Thyroid gland (tissue), 4 donors: Measurements from ENCODE around the gene FXYD2. TPM values are rescaled to one million over a fixed set of nuclear protein-coding genes. Genes with fewer than 3 reads are reported as not detected.
"Not testable (repeated sequence)": the region's sequence is repeated elsewhere in the genome, so short reads cannot be mapped to it uniquely, and the experiment has no call there.

ENCODE experiments used
- DNase-seq, 2 donors: peaks; one replicate each; pipeline ENCODE4 v3.0.0-alpha.2; 2019
- H3K27ac ChIP-seq, 3 donors: fragments of 200-600 bp; sonication (generic); 1 replicate in 2 of 3; 2 replicates in 1 of 3; pipeline ENCODE4 v1.5.1; 2016 to 2019; ENCODE audit warnings: mild to moderate bottlenecking in 1 of 3, moderate library complexity in 1 of 3
- H3K27me3 ChIP-seq: fragments of 200-600 bp; sonication (generic); one replicate; pipeline ENCODE4 v1.5.1; 2019
- H3K36me3 ChIP-seq, 2 donors: fragments of 200-600 bp; sonication (generic); one replicate each; pipeline ENCODE4 v1.5.1; 2016 to 2019
- H3K4me1 ChIP-seq, 2 donors: fragments of 200-600 bp; sonication (generic); one replicate each; pipeline ENCODE4 v1.5.1; 2017 to 2019
- H3K4me3 ChIP-seq, 3 donors: fragments of 200-600 bp; sonication (generic); replicated peaks in 1 of 3; 1 replicate in 2 of 3; 2 replicates in 1 of 3; pipeline ENCODE4 v1.5.1; 2016; ENCODE audit warnings: mild to moderate bottlenecking in 1 of 3
- H3K9me3 ChIP-seq: fragments of 200-600 bp; sonication (generic); one replicate; pipeline ENCODE4 v1.5.1; 2017
- POLR2A ChIP-seq, 2 donors: fragments of 450-650 bp; IDR thresholded peaks; one replicate each; pipeline ENCODE4 v1.6.1; 2017; ENCODE audit warnings: antibody characterized with exemption in 2 of 2, mild to moderate bottlenecking in 2 of 2, moderate library complexity in 1 of 2
- WGBS, 2 donors: methylation state at CpG; one replicate each; pipeline ENCODE4 v1.1.5; 2017; 5-methylcytosine and 5-hydroxymethylcytosine counted together
- intact Hi-C: fragments of 100-400 bp; cut with DNase I; formaldehyde crosslinking; loops from one replicate; pipeline ENCODE4 v1.15.1; 2023
- total RNA-seq, 4 donors: library from RNA; depleted of rRNA; stranded (reverse); fragments of >200 nt; gene quantifications; one replicate each; pipeline ENCODE4 v1.2.3, GENCODE V29; 2016
- TF ChIP-seq, protein P1 (sequence below), 6 experiments: fragments of 200-600 bp in 3 of 6; fragments of 450-650 bp in 3 of 6; sonication (generic) in 3 of 6; IDR thresholded peaks; one replicate each; pipeline ENCODE4 v1.5.1; 2016 to 2019; ENCODE audit warnings: antibody characterized with exemption in 6 of 6, mild to moderate bottlenecking in 2 of 6, inconsistent platforms in 1 of 6, moderate library complexity in 1 of 6

The FXYD2 gene
- total RNA-seq, 4 donors from 2014 or later: 0.42 to 2.8 (median 1.5) TPM

DNA sequence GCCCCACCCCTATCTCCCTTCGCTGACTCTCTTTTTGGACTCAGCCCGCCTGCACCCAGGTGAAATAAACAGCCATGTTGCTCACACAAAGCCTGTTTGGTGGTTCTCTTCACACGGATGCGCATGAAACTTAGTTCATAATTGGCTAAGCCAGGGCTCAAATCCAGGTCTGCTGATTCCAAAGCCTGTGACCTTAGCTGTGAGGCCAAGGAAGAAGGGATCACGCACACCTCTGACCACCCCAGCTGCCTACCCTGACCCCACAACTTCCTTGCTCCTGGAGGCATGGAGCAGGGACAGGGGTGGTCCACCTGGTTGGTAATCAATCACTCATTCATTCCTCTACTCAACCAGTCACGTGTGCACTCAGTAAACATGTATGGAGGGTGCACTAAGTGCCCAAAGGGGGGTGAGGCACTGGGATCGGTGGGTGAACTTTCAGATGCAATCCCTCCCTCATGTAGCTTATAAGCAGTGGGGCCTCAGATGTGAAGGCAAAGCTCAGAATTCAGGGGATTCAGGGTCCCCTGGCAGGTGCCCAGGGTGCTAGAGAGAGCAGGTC, 10.3 kb downstream of the FXYD2 start:
- WGBS, 2 donors: 72 to 74% methylated on average over 7 of the region's 7 CpGs
- intact Hi-C loops: no loop called here
- Histone ChIP-seq H3K4me3 (no peak overlapping the region), H3K36me3 (no peaks in the 10 kb centered on the region), H3K4me1 (peaks cover 26 to 62% of the 10 kb centered on the region in 2 donors), H3K9me3 (no peaks in the 10 kb centered on the region), H3K27ac (peak overlapping the region; percentile 63 to 89 (median 68)), H3K27me3 (no peaks in the 10 kb centered on the region)
- no peak for TF ChIP-seq POLR2A (IDR thresholded peaks at IDR 0.05)
- TF ChIP-seq, protein P1, sequence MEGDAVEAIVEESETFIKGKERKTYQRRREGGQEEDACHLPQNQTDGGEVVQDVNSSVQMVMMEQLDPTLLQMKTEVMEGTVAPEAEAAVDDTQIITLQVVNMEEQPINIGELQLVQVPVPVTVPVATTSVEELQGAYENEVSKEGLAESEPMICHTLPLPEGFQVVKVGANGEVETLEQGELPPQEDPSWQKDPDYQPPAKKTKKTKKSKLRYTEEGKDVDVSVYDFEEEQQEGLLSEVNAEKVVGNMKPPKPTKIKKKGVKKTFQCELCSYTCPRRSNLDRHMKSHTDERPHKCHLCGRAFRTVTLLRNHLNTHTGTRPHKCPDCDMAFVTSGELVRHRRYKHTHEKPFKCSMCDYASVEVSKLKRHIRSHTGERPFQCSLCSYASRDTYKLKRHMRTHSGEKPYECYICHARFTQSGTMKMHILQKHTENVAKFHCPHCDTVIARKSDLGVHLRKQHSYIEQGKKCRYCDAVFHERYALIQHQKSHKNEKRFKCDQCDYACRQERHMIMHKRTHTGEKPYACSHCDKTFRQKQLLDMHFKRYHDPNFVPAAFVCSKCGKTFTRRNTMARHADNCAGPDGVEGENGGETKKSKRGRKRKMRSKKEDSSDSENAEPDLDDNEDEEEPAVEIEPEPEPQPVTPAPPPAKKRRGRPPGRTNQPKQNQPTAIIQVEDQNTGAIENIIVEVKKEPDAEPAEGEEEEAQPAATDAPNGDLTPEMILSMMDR (IDR thresholded peaks at IDR 0.05): no peak
- no peak for DNase-seq

GRCh38 chr11:117810056-117810451, 14.5 kb downstream of the FXYD2 start:
- H3K36me3 ChIP-seq, H3K27me3 ChIP-seq, H3K4me3 ChIP-seq, H3K27ac ChIP-seq, intact Hi-C loops, H3K9me3 ChIP-seq, DNase-seq: not testable (repeated sequence)
- H3K4me1 ChIP-seq: peaks cover 6 to 20% of the 10 kb centered on the region in 2 donors
- WGBS, 2 donors: 95% methylated on average over 12 of the region's 12 CpGs

GRCh38 chr11:117809236-117810055, 15.1 kb downstream of the FXYD2 start:
- 48 to 59% methylated on average over 18 to 20 of the region's 22 CpGs for whole genome bisulfite sequencing, 2 donors

DNA sequence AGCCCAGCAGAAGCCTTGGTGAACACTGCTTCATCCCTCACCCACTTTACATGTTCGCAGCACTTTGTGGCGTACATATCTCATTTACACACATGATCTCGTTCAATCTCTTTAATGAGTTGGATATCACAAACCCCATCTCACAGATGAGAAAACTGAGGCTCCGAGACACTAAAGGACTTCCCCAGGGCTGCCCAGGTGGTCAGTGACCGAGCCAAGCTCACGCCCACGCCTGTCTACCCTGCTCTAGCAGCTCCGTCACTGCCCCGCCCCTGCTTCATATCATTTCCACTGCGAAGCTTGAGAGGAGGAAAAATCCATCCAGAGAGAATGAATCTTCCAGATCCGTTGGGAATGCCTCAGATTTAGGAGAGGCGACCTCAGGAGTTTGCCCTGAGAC, 15.8 kb downstream of the FXYD2 start:
- WGBS, 2 donors: 86 to 91% methylated on average over 12 of the region's 12 CpGs
- Histone ChIP-seq H3K27ac (no peak overlapping the region), H3K4me1 (peaks cover 0 to 7% of the 10 kb centered on the region in 2 donors), H3K27me3 (no peaks in the 10 kb centered on the region), H3K36me3 (no peaks in the 10 kb centered on the region), H3K4me3 (no peak overlapping the region), H3K9me3 (no peaks in the 10 kb centered on the region)
- TF ChIP-seq, protein P1 (IDR thresholded peaks at IDR 0.05): no peak
- no peak for TF ChIP-seq POLR2A (IDR thresholded peaks at IDR 0.05)
- DNase-seq: no peak
- intact Hi-C loops: loop anchor here (5.0 kb wide), 1 partner anchor 244 kb away; no protein-coding TSS in a partner anchor

More at GRCh38 chr11:117809236-117810055, 15.1 kb downstream of the FXYD2 start:
- Histone ChIP-seq H3K27me3 (no peaks in the 10 kb centered on the region), H3K9me3 (no peaks in the 10 kb centered on the region), H3K27ac (no peak overlapping the region), H3K36me3 (no peaks in the 10 kb centered on the region), H3K4me1 (peaks cover 2 to 14% of the 10 kb centered on the region in 2 donors), H3K4me3 (no peak overlapping the region)
- DNase-seq: peak; percentile 59 to 61
- intact Hi-C loops: loop anchor here (5.0 kb wide), 1 partner anchor 243 kb away; no protein-coding TSS in a partner anchor
- no peak for TF ChIP-seq POLR2A (IDR thresholded peaks at IDR 0.05)
- TF ChIP-seq, protein P1 (IDR thresholded peaks at IDR 0.05): peak in 3 of 6 experiments; percentile 24 to 37 (median 36)

- no peak overlapping the region for H3K27ac ChIP-seq
- H3K9me3 ChIP-seq: no peaks in the 10 kb centered on the region
- 56 to 60% methylated on average over 22 of the region's 22 CpGs for WGBS, 2 donors
Observed at GRCh38 chr11:117807482-117808327, 16.8 kb downstream of the FXYD2 start.

More at GRCh38 chr11:117807482-117808327, 16.8 kb downstream of the FXYD2 start:
- TF ChIP-seq, protein P1 (IDR thresholded peaks at IDR 0.05): peak; percentile 78 to 96 (median 86)
- no peak for TF ChIP-seq POLR2A (IDR thresholded peaks at IDR 0.05)
- Histone ChIP-seq H3K4me1 (no peaks in the 10 kb centered on the region), H3K27me3 (no peaks in the 10 kb centered on the region), H3K36me3 (no peaks in the 10 kb centered on the region), H3K4me3 (no peak overlapping the region)
- peak; percentile 82 to 83 for DNase-seq
- intact Hi-C loops: loop anchor here (5.0 kb wide), 1 partner anchor 245 kb away; no protein-coding TSS in a partner anchor
